ENCODE results near the gene DOK5. TPM values are rescaled to one million over a fixed set of nuclear protein-coding genes. Genes with fewer than 3 reads are reported as not detected.

The DOK5 gene
- total RNA-seq, 1 donor from 2014 or later, result 3.5 TPM

- no peak overlapping the region for H3K4me3 ChIP-seq (ENCODE audit: low read depth, low read length)
- H3K27me3 ChIP-seq (ENCODE audit: control insufficient read depth, insufficient read depth, low read length), result no peaks in the 10 kb centered on the region
- no peak for TF ChIP-seq CTCF (IDR thresholded peaks at IDR 0.05; ENCODE audit: insufficient read depth, low read length, poor library complexity, severe bottlenecking)
- no peak for DNase-seq (ENCODE audit: low read depth)
- H3K36me3 ChIP-seq (ENCODE audit: control insufficient read depth, insufficient read depth, low read length), result no peaks in the 10 kb centered on the region
Observed at GRCh38 chr20:54532573-54532972, 57.2 kb downstream of the DOK5 start.

- no peak overlapping the region for H3K4me3 ChIP-seq (ENCODE audit: low read depth, low read length)
- H3K27me3 ChIP-seq (ENCODE audit: control insufficient read depth, insufficient read depth, low read length), result no peaks in the 10 kb centered on the region
- no peak for TF ChIP-seq CTCF (IDR thresholded peaks at IDR 0.05; ENCODE audit: insufficient read depth, low read length, poor library complexity, severe bottlenecking)
- no peak for DNase-seq (ENCODE audit: low read depth)
- H3K36me3 ChIP-seq (ENCODE audit: control insufficient read depth, insufficient read depth, low read length), result no peaks in the 10 kb centered on the region
Observed at GRCh38 chr20:54534101-54534500, 58.7 kb downstream of the DOK5 start.

GRCh38 chr20:54535033-54535432, 59.6 kb downstream of the DOK5 start:
- DNase-seq (ENCODE audit: low read depth), result no peak
- TF ChIP-seq CTCF (IDR thresholded peaks at IDR 0.05; ENCODE audit: insufficient read depth, low read length, poor library complexity, severe bottlenecking), result no peak
- H3K27me3 ChIP-seq (ENCODE audit: control insufficient read depth, insufficient read depth, low read length), result no peaks in the 10 kb centered on the region
- no peaks in the 10 kb centered on the region for H3K36me3 ChIP-seq (ENCODE audit: control insufficient read depth, insufficient read depth, low read length)
- no peak overlapping the region for H3K4me3 ChIP-seq (ENCODE audit: low read depth, low read length)

- no peak for TF ChIP-seq CTCF (IDR thresholded peaks at IDR 0.05; ENCODE audit: insufficient read depth, low read length, poor library complexity, severe bottlenecking)
- no peaks in the 10 kb centered on the region for H3K36me3 ChIP-seq (ENCODE audit: control insufficient read depth, insufficient read depth, low read length)
Observed at GRCh38 chr20:54535746-54536145, 60.4 kb downstream of the DOK5 start.

GRCh38 chr20:54539521-54540046, 64.2 kb downstream of the DOK5 start:
- H3K4me3 ChIP-seq (ENCODE audit: low read depth, low read length), result no peak overlapping the region
- H3K27me3 ChIP-seq (ENCODE audit: control insufficient read depth, insufficient read depth, low read length), result no peaks in the 10 kb centered on the region
- no peaks in the 10 kb centered on the region for H3K36me3 ChIP-seq (ENCODE audit: control insufficient read depth, insufficient read depth, low read length)
- TF ChIP-seq CTCF (IDR thresholded peaks at IDR 0.05; ENCODE audit: insufficient read depth, low read length, poor library complexity, severe bottlenecking), result no peak
- DNase-seq (ENCODE audit: low read depth), result no peak

More at GRCh38 chr20:54535746-54536145, 60.4 kb downstream of the DOK5 start:
- no peak overlapping the region for H3K4me3 ChIP-seq (ENCODE audit: low read depth, low read length)
- DNase-seq (ENCODE audit: low read depth), result no peak
- H3K27me3 ChIP-seq (ENCODE audit: control insufficient read depth, insufficient read depth, low read length), result no peaks in the 10 kb centered on the region

GRCh38 chr20:54543369-54543768, 68.0 kb downstream of the DOK5 start:
- Histone ChIP-seq H3K27me3 (ENCODE audit: control insufficient read depth, insufficient read depth, low read length) (no peaks in the 10 kb centered on the region), H3K4me3 (ENCODE audit: low read depth, low read length) (no peak overlapping the region), H3K36me3 (ENCODE audit: control insufficient read depth, insufficient read depth, low read length) (no peaks in the 10 kb centered on the region)
- no peak for TF ChIP-seq CTCF (IDR thresholded peaks at IDR 0.05; ENCODE audit: insufficient read depth, low read length, poor library complexity, severe bottlenecking)
- DNase-seq (ENCODE audit: low read depth), result no peak
